GM12891 (cell line): Measurements from ENCODE around the gene THADA.

ENCODE experiments used
- PAX5 ChIP-seq: IDR thresholded peaks from 2 replicates; pipeline ENCODE4 v1.6.1; 2011; ENCODE audit warnings: low read length, moderate library complexity, mild to moderate bottlenecking; ENCODE audit not compliant: insufficient read depth, severe bottlenecking
- POLR2A ChIP-seq: IDR thresholded peaks from 2 replicates; pipeline ENCODE4 v1.6.1; 2011; ENCODE audit warnings: low read depth, low read length, control low read depth
- POLR2AphosphoS5 ChIP-seq: IDR thresholded peaks from 2 replicates; pipeline ENCODE4 v1.6.1; 2011; ENCODE audit warnings: low read depth, low read length, control low read depth
- POU2F2 ChIP-seq: IDR thresholded peaks from 2 replicates; pipeline ENCODE4 v1.6.1; 2011; ENCODE audit warnings: low read depth, mild to moderate bottlenecking, control low read depth, low read length, moderate library complexity
- SPI1 ChIP-seq: IDR thresholded peaks from 2 replicates; pipeline ENCODE4 v1.6.1; 2011; ENCODE audit warnings: low read depth, low read length, control low read depth
- TAF1 ChIP-seq: IDR thresholded peaks from 2 replicates; pipeline ENCODE4 v1.6.1; 2011; ENCODE audit warnings: low read depth, low read length, control low read depth

DNA sequence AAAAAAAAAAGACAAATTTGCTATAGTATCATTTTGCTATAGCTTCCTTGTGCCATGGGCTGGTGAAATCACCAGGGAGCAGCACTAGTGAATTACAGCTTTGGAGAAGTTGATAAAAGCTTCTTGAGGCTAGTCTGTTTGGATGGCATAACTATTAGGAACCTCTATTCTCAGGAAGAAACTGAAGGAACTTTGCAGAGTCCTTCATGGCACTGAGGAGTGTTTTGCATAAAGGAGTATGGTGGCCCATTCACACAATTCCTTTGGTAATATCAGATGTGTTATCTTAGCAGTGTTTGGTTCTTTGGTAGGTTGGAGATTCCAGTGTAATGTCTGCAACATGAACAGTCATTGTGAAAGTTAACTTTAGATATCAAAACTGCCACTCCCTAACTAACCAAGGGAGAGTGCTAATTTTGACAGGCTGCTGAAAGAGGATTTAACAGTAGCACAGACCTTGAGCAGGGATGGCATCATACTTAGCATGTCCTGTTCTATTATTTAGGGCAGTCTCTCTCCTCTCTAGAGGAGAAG is 292.8 kb downstream of the THADA start:
- TF ChIP-seq POLR2A (no peak), POU2F2 (no peak), SPI1 (no peak), POLR2AphosphoS5 (no peak), TAF1 (no peak), PAX5 (no peak)
